Stimulated activated CD4-positive, alpha-beta T cell treated with anti-CD3 and anti-CD28 coated beads, Interleukin-2, amount 100 ng/mL, for 24 hours (primary cell): Measurements from ENCODE around the gene GFRA1.

Experiments
- DNase-seq, 2 donors: peaks; one replicate each; pipeline ENCODE4 v3.0.0-alpha.2; 2020

Gene GFRA1

GRCh38 chr10:116098411-116099022, 174.5 kb downstream of the GFRA1 start:
- DNase-seq: no peak

GRCh38 chr10:116097239-116097784, 175.7 kb downstream of the GFRA1 start:
- no peak for DNase-seq

- DNase-seq: no peak
These were observed 176.5 kb downstream of the GFRA1 start for GRCh38 chr10:116096526-116096925.

- DNase-seq: no peak
These were observed 178.7 kb downstream of the GFRA1 start for GRCh38 chr10:116094356-116094755.

- DNase-seq: no peak
These were observed 180.0 kb downstream of the GFRA1 start for GRCh38 chr10:116093031-116093430.

- no peak for DNase-seq
These were observed 184.0 kb downstream of the GFRA1 start for GRCh38 chr10:116088985-116089384.

- DNase-seq: no peak
These were observed 187.7 kb downstream of the GFRA1 start for GRCh38 chr10:116085323-116085722.

GRCh38 chr10:116084161-116084560, 188.8 kb downstream of the GFRA1 start:
- DNase-seq: no peak

GRCh38 chr10:116083226-116083762, 189.7 kb downstream of the GFRA1 start:
- DNase-seq: no peak

DNA sequence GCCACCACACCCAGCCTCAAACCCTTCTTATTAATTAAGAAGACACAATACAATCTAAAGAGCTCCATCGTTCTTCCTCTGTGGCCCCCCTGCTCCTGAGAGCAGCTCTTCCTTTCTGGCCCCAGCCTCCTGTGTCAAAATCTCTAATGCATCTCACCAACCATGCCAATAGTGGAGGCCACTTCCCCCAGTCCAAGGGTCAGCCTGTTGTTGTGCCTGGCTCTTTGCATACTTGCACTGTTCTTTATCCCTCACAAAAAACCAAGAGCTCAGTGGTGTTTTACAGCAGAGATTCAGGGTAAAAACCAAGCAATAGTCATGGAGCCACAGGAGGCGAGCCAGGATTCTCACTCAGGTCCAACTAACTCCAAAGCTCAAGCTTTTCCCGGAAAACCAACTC, 190.2 kb downstream of the GFRA1 start:
- DNase-seq: no peak

GRCh38 chr10:116082206-116082605, 190.8 kb downstream of the GFRA1 start:
- no peak for DNase-seq

- DNase-seq: no peak
These were observed 192.5 kb downstream of the GFRA1 start for GRCh38 chr10:116080553-116080952.

DNA sequence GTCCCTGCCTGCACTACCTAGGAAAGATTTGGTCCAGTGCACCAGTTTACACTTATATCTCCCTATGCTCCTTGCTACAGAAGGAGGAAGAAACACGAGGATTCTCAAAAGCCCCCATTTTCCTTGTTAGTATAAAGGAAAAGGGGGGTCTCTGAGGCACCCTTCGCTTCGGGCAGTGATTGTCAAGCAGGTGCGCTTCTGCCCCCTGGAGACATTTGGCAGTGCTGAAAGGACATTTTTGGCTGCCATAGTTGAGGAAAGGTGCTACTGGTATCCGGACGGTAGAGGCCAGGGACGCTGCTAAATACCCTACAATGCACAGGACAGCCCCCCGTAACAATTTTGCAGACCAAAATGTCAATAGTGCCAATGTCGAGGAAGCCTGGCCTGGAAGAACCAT, 193.7 kb downstream of the GFRA1 start:
- no peak for DNase-seq

DNA sequence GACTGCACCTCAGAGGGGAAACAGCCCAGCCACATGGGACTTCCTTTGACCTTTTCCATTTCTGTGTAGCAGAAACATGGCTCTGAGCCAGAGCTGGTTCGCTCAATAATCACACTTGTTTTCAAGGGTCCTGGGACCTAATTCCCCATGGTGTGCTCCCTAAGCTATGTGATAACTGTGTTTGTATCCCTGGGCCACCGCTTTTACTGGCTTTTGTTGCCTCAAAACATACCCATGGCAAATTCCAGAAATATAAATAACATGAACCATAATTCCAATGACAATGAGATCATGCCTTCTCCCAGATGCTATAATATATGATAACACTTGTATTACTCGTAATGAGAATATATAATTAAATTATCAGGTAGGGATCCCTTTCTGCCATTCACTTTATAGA, 196.4 kb downstream of the GFRA1 start:
- DNase-seq: no peak

DNA sequence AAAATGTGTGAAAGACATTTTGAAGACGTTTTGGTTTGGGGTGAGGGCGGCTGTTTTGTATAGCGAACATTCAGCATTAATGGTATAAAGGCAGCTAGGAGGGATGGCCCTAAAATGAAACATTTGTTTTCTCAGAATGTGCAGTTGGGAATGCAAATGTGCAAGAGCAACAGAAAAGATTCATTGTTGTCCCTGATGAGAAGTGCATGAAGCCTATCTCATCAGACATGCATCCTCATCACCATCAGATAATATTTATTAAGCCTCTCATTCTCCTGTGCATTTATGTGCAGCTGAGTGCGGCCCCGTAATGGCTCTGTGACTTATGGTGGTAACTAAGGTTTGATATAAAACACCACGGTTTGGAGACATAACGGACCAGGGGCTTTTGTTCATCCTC, 199.5 kb downstream of the GFRA1 start:
- no peak for DNase-seq

- no peak for DNase-seq
These were observed 200.0 kb downstream of the GFRA1 start for GRCh38 chr10:116073001-116073400.

- DNase-seq: no peak
These were observed 201.4 kb downstream of the GFRA1 start for GRCh38 chr10:116071453-116072148.

DNA sequence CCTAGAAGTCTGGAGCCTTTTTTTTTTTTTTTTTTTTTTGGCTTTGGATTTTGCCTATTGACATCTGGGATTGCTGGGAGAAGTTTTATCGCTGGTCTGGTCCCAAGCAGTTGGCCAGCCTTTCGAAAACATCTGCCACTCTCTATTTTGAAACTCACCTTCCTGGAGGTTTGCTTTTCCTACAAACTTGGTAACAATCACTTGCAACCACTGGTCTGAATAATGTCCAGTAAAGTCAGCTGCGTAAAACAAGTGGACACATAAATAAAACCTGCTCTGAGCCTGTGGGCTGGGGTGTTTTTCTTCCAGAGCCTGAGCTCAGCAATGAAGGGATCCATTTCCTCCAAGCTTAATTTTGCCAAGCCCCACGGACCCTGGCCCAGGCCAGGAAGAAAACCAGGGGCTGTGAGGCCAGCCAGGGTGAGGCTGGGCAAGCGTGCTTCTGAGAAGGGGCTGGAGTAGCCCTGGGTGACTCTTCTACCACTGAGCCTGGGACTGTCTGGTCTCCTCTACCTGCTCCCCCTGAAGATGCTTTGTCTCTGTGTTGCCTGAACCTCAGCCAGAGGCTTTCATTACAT, 202.2 kb downstream of the GFRA1 start:
- no peak for DNase-seq

GRCh38 chr10:116069856-116070255, 203.2 kb downstream of the GFRA1 start:
- no peak for DNase-seq

DNA sequence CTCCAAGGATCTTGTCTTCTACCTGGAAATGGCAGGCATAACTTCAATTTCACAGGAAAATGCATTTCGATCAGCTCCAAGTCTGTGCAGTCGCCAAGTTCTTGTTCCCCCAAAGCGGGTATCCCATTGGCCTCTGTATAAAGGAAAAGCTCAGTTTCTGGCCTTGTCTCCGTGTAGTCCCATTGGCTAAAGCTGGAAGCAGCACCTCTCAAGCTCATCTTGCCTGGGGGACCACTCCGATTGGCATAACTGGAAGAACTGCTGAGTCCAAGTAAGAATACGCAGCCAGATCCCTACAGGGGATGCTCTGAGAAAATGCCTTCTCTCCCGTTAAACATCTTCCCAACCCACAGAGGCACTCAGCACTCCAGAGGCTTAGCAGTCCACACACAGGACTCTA, 205.2 kb downstream of the GFRA1 start:
- no peak for DNase-seq

GRCh38 chr10:116063107-116063506, 209.9 kb downstream of the GFRA1 start:
- no peak for DNase-seq

DNA sequence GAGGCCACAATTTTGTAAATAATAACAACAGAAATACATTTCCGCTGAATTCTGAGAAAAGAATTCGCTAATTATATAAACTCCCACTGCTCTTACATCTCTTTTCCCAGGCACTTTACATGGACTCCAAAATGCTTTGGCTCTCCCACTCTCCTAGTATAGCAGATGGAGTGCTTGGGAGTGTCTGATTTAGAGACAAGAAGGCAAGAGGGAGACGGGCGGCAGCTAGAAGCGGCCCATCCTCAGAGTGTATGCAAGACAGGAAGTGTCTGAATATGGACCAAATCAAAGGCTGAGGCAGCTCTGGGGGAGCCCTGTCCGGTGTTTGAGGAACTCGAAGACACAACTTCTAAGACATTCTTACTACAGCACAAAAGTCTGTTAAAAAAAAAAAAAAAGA, 212.1 kb downstream of the GFRA1 start:
- DNase-seq: no peak

DNA sequence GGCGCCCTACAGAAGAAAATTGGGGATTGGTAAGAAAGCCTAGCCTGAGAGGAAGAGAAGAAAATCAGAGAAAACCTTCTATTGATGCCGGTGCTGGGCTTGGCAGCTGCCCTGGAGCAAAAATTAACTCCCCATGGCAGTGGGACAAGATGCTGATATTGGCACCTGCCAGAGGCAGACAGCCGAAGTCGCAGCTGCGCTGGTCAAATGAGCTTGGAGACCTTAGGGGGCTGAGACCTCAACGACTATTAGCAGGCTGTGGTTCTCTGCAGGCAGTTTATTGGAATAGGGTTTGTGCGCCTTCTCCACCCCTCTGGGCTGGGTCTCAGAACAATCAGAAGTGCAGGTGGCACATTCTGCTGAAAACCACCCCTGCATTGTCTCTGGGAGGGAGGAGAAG, 213.7 kb downstream of the GFRA1 start:
- DNase-seq: no peak
